Measurements from ENCODE around the gene SHB.

The SHB gene

DNA sequence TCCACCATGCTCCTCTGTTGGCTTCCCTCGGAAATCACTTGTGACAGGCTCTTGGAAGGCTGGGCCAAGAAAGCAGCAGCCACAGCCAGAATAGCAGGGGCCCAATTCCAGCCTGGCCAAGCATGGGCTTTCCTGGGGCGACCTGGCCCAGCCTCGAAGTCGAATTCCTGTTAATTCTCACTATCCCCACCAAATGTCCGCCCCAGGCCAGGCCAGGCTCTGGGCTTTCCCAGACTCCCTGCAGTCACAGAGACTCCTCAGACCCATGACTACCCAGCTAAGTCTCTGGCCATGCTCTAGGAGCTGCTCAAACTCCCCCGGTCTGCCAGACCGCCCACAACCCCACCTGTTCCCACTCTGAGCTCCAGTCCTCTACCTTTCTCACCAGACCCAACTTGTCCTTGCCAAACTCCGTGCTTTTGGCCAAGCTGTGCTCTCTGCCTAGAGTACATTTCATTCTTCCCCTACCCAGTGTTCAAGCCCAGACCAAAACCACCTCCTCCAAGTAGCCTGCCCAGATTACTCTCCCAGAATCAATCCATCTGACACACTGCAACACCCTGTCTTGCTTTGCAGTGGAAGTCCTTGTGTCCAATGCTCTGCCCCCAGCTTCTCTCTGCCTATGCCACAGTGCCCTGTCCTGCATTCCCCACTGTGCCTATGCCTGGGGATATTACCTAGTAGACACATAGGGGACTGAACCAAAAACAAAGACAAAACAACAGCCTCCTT is 26.2 kb downstream of the SHB start:
- DNase-seq (ENCODE audit: low read depth, low spot score), result no peak

DNA sequence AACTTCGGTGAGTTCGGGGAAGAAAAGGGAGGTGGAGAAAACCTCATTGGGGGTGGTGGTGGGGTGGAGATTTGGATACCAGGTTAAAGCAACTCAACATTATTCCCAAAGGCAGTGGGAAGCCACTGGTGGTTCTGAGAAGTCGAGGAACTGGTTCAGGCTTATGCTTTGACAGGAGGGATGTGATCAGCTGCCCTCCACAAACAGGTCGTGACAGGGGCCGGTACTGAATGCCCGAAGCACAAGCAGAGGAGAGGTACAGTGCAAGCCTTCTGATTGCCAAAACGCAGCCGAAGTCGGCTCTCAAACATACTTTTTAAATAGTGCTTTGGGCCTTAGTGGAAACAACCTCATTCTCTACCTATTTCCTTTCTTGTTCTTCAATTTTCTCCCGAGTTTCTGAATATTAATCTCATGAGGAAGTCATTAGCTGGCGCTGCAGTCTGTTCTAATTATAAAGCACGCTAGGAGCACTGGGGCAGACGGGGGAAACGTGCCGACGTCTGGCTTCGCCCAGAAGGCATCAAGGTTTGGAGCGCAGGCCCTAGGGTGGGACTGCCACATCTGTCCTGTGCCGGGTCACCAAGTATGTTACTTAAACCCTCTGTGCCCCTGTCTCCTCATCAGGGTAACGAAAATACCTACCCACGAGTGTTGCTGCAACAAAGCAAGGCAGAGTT is 27.3 kb downstream of the SHB start:
- DNase-seq (ENCODE audit: low read depth, low spot score), result no peak

- no peak for DNase-seq (ENCODE audit: low read depth, low spot score)
Observed at GRCh38 chr9:38039907-38040682, 28.9 kb downstream of the SHB start.

GRCh38 chr9:38039090-38039906 is 29.7 kb downstream of the SHB start:
- DNase-seq (ENCODE audit: low read depth, low spot score), result no peak

- no peak for DNase-seq (ENCODE audit: low read depth, low spot score)
Observed at GRCh38 chr9:38038307-38039089, 30.5 kb downstream of the SHB start.

DNA sequence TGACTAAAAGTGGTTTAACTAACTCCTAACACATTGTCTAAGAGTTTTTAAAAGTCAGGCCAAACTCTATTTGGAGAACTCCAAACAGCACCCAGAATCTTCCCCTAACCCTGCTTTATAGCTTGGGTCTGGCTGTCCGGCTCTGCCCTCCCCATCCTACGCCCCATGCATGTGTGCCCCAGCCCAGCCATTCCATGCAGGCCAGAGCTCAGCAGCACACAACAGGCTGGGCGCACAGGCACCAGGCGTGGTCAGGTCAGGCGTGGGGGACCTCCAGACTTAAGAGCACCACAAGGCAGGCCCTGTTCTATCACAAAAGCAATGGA is 31.1 kb downstream of the SHB start:
- no peak for DNase-seq (ENCODE audit: low read depth, low spot score)

DNA sequence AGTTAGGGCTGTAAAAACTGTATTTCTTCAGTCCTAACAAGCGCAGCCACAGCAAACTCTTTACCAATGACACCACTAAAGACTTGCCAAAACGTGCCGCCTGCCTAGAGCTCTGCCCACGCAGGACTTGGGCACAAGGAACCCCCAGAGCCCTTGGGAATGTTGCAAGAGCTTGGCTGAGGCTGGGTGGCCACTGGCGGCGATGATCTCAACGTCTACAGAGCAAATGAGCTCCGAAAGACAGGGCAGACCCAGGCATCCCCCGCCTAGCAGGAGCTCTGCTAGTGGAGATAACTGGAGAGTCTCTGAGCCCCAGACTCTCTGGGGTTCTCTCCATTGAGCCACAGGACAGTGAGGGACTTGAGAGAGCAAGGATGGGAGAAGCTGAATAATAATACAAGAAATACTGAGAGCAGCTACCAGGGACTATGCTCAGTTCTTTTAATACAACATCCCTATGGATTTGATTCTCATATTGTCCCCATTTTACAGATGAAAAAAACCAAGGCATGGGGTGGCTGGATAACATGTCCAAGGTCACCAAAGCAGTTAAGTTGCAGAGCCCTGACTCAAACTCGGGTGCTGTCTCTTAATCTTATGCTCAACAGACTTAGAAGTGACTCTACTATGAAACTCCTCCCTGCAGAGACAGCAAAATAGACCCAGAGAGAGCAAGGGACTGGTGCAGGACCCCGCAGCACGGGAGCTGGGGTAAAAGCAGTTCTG is 32.5 kb downstream of the SHB start:
- no peak for DNase-seq (ENCODE audit: low read depth, low spot score)

GRCh38 chr9:38035873-38036272 is 33.2 kb downstream of the SHB start:
- DNase-seq (ENCODE audit: low read depth, low spot score), result no peak

DNA sequence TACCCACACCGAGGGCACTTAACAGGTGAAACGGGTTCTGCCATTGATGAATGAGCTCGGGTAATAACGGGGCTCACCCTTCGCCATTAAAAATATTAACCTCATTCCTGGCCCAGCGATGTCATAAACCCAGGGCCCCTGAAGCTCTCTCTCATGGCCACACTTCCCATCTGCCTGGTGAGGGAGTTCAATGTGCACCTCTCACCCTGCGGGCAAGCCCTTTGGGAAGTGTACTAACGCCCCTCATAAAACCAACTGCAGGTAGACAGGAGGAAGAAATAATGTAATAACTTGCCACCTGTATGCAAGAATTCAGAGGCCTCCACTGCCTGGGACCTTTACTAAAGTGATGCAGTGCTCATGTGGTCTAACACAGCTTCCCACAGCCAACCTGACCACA is 35.1 kb downstream of the SHB start:
- DNase-seq (ENCODE audit: low read depth, low spot score), result no peak

- no peak for DNase-seq (ENCODE audit: low read depth, low spot score)
Observed at GRCh38 chr9:38032266-38033110, 36.5 kb downstream of the SHB start.

DNA sequence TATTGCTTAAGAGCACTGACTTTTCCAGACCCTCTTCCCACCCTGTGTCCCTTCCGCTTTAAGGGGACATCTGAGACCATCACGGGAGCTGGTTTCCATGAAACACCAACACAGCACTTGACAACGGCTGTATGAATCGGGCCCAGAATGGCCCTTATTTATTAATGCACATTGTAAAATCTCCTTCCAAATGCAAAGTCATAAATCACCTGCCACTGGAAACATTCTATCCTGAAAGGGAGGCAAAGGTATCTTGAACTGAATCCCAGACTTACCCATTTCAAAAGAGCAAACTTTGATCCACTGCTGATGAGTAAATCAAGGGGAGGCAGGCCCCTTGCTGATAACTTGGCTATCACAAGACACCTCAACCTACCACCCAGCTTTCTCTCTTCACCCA is 37.4 kb downstream of the SHB start:
- no peak for DNase-seq (ENCODE audit: low read depth, low spot score)

DNA sequence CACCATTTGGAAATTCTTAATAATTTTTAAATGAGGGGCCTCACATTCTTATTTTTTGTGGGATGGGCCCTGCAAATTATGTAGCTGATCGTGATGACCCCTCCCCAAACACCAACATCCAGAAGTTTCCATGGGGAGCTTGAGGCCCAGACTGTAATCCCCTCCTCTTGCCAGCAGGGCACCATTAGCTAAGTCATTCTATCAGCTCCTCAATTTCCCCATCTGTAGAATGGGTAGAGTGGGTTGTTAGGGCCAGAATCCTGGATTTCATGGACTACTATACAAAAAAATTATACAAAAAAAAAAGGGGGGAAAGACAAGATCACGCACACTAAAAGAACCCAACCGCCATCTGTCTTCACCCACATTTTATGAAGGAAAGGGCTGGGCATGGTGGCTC is 38.4 kb downstream of the SHB start:
- no peak for DNase-seq (ENCODE audit: low read depth, low spot score)

GRCh38 chr9:38029915-38030638 is 39.0 kb downstream of the SHB start:
- DNase-seq (ENCODE audit: low read depth, low spot score), result no peak

- DNase-seq (ENCODE audit: low read depth, low spot score), result no peak
Observed at GRCh38 chr9:38027714-38028113, 41.3 kb downstream of the SHB start.

DNA sequence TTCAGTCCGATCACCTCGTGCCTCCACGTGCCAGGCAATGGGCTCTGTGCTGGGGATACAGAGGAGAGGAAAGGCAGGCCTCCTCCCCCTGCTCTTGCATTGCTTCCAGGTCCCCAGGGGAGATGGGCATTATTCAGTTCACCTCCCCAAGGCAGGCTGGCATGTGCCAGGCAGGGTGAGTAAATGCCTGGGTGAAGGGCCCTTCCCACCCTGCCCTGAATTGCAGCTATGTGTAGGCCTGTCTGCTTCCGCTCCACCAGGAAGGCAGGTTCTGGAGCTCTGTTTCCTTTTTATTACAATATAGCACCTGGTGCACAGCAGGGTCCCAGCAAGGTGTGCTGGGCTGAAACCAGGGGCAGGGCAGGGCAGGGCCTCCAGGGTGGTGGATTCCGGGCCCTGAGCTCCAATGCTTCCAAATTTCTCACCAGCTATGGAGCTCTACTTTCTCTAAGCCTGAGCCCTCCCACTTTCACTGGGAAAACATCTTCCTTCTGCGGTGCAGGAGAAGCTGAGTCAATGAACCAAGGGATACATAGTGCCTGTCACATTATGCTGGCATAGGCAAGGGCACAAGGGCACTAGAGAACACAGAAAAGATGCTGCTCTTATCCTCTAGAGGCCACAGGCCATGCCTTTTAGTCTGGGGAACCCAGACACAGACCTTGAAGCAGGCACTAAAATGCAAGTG is 42.0 kb downstream of the SHB start:
- no peak for DNase-seq (ENCODE audit: low read depth, low spot score)

DNA sequence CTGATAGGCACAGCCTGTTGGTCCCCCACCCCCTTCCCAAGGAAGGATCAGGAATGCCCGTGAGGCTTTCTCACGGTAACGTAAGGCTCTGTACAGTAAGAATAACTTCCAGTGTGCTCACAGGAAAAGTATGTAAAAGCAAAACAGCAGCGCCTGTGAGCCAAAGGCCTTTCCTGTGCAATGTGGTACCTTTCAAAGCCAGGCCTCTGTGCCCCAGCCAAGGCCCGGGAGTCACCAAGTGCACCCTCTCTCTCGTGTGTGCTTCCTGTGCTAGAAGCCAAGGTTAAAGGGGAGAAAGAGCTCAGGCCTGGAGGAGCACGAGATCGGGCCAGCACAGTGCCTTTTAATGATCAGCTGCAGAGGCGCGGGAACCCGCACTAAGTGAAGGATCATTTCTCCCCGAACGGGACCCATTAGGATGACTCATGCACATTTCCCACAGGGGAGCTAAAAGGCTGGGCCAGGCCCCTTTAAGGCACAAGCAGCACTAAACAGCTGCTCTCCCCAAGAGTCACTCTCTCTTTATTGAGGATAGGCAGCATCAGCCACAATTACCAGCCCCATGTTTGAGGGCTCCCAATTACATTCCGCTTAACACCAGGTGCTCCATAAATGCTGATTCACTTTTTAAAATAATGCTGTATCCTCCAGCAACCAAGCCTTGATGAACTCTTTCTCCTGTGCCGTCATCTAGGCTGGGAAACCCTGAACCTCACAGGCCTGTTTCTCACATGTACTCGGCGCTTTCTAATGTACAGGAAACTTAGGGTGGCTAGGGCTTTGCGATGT is 42.8 kb downstream of the SHB start:
- DNase-seq (ENCODE audit: low read depth, low spot score), result no peak

GRCh38 chr9:38025166-38025565 is 43.9 kb downstream of the SHB start:
- DNase-seq (ENCODE audit: low read depth, low spot score), result no peak
